Neural cell (in vitro differentiated cells): ENCODE results near the gene MPL.

Source experiments
- EZH2 ChIP-seq: fragments of 200-600, 300-800 bp; shearing (Covaris generic), sonication (generic); IDR thresholded peaks from 2 replicates; pipeline ENCODE4 v1.6.1; 2014; ENCODE audit warnings: antibody characterized with exemption, low read length, borderline replicate concordance, mild to moderate bottlenecking; ENCODE audit not compliant: insufficient read depth, poor library complexity, severe bottlenecking
- POLR2AphosphoS5 ChIP-seq: IDR thresholded peaks from 2 replicates; pipeline ENCODE4 v1.6.1; 2012
- RAD21 ChIP-seq: fragments of 450-650 bp; conservative IDR thresholded peaks from 2 replicates; pipeline ENCODE4 v1.6.1; 2014; ENCODE audit warnings: antibody characterized with exemption, mild to moderate bottlenecking, moderate library complexity
- SMC3 ChIP-seq: fragments of 450-650 bp; conservative IDR thresholded peaks from 2 replicates; pipeline ENCODE4 v1.6.1; 2014; ENCODE audit warnings: antibody characterized with exemption, mild to moderate bottlenecking, moderate library complexity; ENCODE audit not compliant: poor library complexity
- TAF1 ChIP-seq: IDR thresholded peaks from 2 replicates; pipeline ENCODE4 v1.6.1; 2012; ENCODE audit warnings: low read depth
- TF ChIP-seq, protein P1 (sequence below): fragments of 450-650 bp; IDR thresholded peaks from 2 replicates; pipeline ENCODE4 v1.5.1; 2014; ENCODE audit warnings: antibody characterized with exemption, mild to moderate bottlenecking, moderate library complexity; ENCODE audit not compliant: poor library complexity, severe bottlenecking
- TF ChIP-seq, protein P2 (sequence below): IDR thresholded peaks from 2 replicates; pipeline ENCODE4 v1.6.1; 2012; ENCODE audit warnings: borderline replicate concordance

DNA sequence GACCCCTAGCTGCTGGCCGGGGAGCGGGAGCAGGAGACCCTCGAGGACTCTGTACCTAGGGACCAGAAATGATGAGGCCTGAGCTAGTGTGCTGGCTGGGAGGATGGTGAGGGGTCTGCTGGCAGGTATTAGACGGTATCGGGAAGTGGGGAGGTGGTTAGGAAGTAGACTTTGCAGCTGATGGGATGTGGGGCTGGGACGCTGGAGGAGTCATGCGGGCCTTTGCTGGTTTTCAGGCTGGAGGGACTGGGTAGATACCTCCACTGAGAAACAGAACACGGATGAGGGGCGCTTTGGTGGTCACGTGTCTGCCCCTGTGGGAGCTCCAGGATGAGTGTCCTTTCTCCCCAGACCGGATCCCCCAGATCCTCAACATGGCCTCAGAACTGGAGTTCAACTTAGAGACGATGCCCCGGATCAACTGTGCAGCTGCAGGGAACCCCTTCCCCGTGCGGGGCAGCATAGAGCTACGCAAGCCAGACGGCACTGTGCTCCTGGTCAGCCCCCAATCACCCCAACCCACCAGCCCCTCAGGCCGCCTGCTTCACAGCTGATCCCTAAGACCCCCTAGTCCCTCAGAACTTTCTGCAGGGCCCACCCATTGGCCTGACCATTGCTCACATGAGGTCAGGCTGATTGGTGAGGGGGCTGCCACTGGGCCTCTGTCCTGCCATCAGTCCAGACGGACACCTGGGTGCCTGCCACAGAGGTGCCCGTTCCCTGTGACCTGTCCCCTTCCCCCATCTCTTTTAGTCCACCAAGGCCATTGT is 28.8 kb upstream of the MPL start:
- TF ChIP-seq, protein P1, sequence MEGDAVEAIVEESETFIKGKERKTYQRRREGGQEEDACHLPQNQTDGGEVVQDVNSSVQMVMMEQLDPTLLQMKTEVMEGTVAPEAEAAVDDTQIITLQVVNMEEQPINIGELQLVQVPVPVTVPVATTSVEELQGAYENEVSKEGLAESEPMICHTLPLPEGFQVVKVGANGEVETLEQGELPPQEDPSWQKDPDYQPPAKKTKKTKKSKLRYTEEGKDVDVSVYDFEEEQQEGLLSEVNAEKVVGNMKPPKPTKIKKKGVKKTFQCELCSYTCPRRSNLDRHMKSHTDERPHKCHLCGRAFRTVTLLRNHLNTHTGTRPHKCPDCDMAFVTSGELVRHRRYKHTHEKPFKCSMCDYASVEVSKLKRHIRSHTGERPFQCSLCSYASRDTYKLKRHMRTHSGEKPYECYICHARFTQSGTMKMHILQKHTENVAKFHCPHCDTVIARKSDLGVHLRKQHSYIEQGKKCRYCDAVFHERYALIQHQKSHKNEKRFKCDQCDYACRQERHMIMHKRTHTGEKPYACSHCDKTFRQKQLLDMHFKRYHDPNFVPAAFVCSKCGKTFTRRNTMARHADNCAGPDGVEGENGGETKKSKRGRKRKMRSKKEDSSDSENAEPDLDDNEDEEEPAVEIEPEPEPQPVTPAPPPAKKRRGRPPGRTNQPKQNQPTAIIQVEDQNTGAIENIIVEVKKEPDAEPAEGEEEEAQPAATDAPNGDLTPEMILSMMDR: no peak
- TF ChIP-seq SMC3: no peak
- no peak for TF ChIP-seq RAD21
- no peak for TF ChIP-seq POLR2AphosphoS5
- TF ChIP-seq EZH2: no peak
- no peak for TF ChIP-seq TAF1
- TF ChIP-seq, protein P2, sequence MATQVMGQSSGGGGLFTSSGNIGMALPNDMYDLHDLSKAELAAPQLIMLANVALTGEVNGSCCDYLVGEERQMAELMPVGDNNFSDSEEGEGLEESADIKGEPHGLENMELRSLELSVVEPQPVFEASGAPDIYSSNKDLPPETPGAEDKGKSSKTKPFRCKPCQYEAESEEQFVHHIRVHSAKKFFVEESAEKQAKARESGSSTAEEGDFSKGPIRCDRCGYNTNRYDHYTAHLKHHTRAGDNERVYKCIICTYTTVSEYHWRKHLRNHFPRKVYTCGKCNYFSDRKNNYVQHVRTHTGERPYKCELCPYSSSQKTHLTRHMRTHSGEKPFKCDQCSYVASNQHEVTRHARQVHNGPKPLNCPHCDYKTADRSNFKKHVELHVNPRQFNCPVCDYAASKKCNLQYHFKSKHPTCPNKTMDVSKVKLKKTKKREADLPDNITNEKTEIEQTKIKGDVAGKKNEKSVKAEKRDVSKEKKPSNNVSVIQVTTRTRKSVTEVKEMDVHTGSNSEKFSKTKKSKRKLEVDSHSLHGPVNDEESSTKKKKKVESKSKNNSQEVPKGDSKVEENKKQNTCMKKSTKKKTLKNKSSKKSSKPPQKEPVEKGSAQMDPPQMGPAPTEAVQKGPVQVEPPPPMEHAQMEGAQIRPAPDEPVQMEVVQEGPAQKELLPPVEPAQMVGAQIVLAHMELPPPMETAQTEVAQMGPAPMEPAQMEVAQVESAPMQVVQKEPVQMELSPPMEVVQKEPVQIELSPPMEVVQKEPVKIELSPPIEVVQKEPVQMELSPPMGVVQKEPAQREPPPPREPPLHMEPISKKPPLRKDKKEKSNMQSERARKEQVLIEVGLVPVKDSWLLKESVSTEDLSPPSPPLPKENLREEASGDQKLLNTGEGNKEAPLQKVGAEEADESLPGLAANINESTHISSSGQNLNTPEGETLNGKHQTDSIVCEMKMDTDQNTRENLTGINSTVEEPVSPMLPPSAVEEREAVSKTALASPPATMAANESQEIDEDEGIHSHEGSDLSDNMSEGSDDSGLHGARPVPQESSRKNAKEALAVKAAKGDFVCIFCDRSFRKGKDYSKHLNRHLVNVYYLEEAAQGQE: no peak
